Subcutaneous abdominal adipose tissue (tissue), 5 donors: ENCODE data around the gene CHAF1A.

Experiments
- H3K27ac ChIP-seq: one replicate; pipeline ENCODE4 v1.7.0; 2013; ENCODE audit warnings: low read depth, mild to moderate bottlenecking, inconsistent platforms, low read length, moderate library complexity
- H3K27me3 ChIP-seq, 5 donors: one replicate each; pipeline ENCODE4 v1.7.0; 2013; ENCODE audit warnings: low read length in 5 of 5, inconsistent platforms in 1 of 5; ENCODE audit not compliant: control insufficient read depth in 5 of 5, insufficient read depth in 4 of 5
- H3K36me3 ChIP-seq, 5 donors: one replicate each; pipeline ENCODE4 v1.7.0; 2013; ENCODE audit warnings: low read length in 5 of 5; ENCODE audit not compliant: control insufficient read depth in 5 of 5, insufficient read depth in 5 of 5
- H3K4me1 ChIP-seq, 5 donors: one replicate each; pipeline ENCODE4 v1.7.0; 2013; ENCODE audit warnings: low read length in 5 of 5, mild to moderate bottlenecking in 3 of 5, moderate library complexity in 1 of 5; ENCODE audit not compliant: control insufficient read depth in 5 of 5, insufficient read depth in 5 of 5
- H3K4me3 ChIP-seq, 5 donors: one replicate each; pipeline ENCODE4 v1.7.0; 2013; ENCODE audit warnings: low read length in 5 of 5, low read depth in 1 of 5
- H3K9ac ChIP-seq, 5 donors: one replicate each; pipeline ENCODE4 v1.7.0; 2013; ENCODE audit warnings: low read length in 5 of 5, mild to moderate bottlenecking in 4 of 5, moderate library complexity in 3 of 5
- H3K9me3 ChIP-seq, 5 donors: one replicate each; pipeline ENCODE4 v1.7.0; 2013; ENCODE audit warnings: low read length in 5 of 5; ENCODE audit not compliant: control insufficient read depth in 5 of 5
- donor health status: healthy.
- donor health status: healthy.
- donor health status: healthy.
- donor health status: healthy.
- donor health status: healthy.

The CHAF1A gene

DNA sequence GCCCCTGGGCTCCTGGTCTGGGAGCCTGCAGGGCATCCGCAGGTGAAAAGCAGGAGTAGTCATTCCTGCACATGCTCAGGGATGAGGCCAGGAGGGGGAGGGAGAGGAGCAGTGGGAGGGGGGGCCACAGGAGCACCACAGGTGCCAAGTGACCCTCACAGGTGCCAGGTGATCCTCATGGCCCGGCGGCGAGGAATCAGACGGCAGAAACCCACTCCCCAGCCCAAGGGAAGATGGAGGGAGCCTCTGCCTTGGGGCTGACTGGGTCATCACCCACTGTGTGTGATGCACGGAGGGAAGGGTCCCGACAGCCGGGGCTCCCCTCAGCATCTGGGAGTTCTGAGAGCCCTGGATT, 29.4 kb upstream of the CHAF1A start:
- Histone ChIP-seq H3K9ac (peak overlapping the region; percentile 5 to 78 (median 56)), H3K27me3 (no peaks in the 10 kb centered on the region), H3K27ac (peak overlapping the region; percentile 95), H3K36me3 (peaks cover 0 to 23% (median 3%) of the 10 kb centered on the region in 5 donors), H3K4me1 (peaks cover 36 to 98% (median 95%) of the 10 kb centered on the region in 5 donors), H3K4me3 (no peak overlapping the region), H3K9me3 (no peaks in the 10 kb centered on the region)

DNA sequence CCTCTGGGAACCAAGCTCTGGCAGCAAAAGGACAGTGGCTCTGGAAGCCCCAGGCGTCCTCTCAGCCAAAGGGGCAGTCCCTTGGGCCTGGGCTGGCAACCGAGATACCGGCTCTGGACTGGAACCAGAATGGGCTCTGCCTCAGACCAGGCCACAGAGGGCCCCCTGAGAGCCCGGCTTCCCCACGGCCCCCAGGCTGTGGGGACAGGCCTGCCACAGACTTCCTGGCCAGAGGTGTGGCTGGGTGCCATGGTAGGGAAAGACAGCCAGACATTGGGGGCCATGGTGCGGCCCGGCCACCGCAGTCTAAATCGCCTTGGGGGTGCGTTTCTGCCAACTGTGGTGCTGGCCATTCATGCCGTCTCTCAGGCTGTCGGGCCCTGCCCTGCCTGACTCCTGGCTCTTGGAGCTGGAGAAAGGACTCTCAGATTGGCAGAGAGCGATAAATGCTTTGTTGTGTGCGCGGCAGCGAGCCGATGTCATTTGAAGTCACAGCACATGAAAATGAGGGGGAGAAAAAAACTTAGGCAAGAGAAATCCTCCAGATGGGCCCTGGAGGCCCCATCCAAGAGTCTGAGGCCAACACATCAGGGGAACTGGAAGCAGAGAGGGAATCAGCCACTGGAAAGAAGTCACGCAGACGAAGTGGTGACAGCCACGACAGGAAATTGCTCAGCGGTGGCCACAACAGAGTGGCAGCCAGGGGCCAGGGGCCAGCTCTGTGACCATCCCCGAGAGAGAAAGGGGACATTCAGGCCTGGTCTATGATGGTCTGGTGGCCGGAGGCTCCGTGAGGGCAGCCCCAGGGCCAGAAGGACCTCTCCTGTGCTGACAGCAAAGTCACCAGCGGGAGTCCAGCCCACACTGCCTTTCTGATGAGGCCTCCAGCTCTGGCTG, 28.6 kb upstream of the CHAF1A start:
- peaks cover 34 to 91% (median 89%) of the 10 kb centered on the region in 5 donors for H3K4me1 ChIP-seq
- H3K9ac ChIP-seq: peak overlapping the region; percentile 42 to 78 (median 56)
- peaks cover 0 to 25% (median 2%) of the 10 kb centered on the region in 5 donors for H3K36me3 ChIP-seq
- peak overlapping the region in 3 of 5 donors; percentile 10 to 18 (median 17) for H3K4me3 ChIP-seq
- H3K27me3 ChIP-seq: no peaks in the 10 kb centered on the region
- H3K9me3 ChIP-seq: no peaks in the 10 kb centered on the region
- peak overlapping the region; percentile 95 for H3K27ac ChIP-seq

DNA sequence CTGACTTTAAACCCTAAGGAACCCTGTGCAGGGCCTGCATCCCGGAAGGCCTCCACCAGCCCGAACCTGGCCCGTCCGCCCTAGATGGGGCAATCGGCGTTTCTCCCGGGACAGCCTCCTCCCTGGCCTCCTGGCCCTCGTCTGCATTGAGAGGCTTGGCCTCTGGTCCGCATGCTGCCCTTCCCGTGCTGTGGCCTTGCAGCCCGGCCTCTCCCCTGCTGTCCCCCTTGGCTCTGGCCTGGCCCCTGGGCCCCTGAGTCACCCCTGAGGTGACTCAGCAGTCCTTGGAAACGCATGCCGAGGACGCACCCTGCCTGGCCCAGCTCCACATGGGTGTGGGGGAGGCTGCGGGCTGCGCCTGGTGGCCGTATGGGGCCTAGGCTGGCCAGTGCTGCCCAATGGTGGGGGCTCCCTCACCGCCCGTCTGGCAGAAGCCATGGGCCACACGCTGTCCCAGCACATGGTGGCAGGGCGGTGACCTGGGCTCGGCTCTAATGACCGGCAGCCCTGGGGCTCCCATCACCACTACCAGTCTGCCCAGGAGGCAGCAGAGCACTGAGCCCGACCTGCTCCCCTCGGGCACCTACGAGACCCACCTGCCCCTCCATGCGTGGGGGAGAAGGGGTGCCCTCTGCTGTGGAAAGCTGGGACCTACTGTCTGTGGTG, 27.8 kb upstream of the CHAF1A start:
- peak overlapping the region in 2 of 5 donors; percentile 17 to 26 for H3K4me3 ChIP-seq
- H3K9ac ChIP-seq: peak overlapping the region; percentile 34 to 78 (median 56)
- H3K4me1 ChIP-seq: peaks cover 33 to 91% (median 89%) of the 10 kb centered on the region in 5 donors

DNA sequence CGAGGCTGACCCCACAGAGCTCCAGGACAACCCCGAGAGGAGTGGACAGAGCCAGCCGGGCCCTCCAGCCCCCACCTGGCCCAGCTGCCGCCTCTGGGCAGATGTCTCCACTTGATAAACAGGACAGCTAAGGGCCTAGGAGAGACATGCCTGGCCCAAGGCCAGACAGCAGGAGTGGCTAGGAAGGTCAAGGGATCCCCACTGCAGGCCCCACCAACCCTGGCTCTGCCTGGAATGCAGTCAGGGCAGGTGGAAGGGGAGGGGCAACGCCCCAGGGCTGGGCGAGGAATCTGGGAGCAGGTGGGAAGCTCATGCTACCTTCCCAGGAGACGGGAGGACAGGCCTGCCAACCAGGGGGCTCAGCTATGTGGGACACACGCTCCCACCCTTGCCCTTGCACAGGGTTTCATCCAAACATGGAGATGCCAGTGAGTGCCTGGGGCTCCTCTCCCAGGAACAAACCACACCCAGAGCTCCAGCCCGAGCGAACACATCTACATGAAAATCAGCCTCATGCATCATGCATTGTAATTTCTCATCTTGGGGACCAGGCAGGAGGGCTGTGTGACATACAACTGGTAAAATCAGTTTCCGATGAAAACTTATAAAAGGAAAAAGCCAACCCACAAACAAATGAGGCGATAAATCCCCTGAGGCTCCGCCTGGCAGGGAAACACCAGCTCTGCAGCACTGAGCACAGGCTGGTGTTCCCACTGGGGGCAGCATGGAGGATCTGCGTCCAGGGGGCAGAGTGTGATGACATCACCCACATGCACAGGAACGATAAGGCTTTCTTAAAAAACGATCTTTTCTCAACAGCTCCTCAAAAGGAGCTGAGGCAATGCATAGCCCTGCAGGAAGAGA, 27.0 kb upstream of the CHAF1A start:
- H3K27me3 ChIP-seq: no peaks in the 10 kb centered on the region
- H3K9ac ChIP-seq: peak overlapping the region in 3 of 5 donors; percentile 41 to 52 (median 49)
- H3K4me1 ChIP-seq: peaks cover 34 to 91% (median 89%) of the 10 kb centered on the region in 5 donors
- H3K4me3 ChIP-seq: peak overlapping the region in 1 of 5 donors; percentile 26
- H3K27ac ChIP-seq: peak overlapping the region; percentile 95
- peaks cover 0 to 25% (median 2%) of the 10 kb centered on the region in 5 donors for H3K36me3 ChIP-seq
- no peaks in the 10 kb centered on the region for H3K9me3 ChIP-seq

More for the DNA sequence above, 27.8 kb upstream of the CHAF1A start:
- peak overlapping the region; percentile 95 for H3K27ac ChIP-seq
- no peaks in the 10 kb centered on the region for H3K27me3 ChIP-seq
- no peaks in the 10 kb centered on the region for H3K9me3 ChIP-seq
- peaks cover 0 to 25% (median 2%) of the 10 kb centered on the region in 5 donors for H3K36me3 ChIP-seq

DNA sequence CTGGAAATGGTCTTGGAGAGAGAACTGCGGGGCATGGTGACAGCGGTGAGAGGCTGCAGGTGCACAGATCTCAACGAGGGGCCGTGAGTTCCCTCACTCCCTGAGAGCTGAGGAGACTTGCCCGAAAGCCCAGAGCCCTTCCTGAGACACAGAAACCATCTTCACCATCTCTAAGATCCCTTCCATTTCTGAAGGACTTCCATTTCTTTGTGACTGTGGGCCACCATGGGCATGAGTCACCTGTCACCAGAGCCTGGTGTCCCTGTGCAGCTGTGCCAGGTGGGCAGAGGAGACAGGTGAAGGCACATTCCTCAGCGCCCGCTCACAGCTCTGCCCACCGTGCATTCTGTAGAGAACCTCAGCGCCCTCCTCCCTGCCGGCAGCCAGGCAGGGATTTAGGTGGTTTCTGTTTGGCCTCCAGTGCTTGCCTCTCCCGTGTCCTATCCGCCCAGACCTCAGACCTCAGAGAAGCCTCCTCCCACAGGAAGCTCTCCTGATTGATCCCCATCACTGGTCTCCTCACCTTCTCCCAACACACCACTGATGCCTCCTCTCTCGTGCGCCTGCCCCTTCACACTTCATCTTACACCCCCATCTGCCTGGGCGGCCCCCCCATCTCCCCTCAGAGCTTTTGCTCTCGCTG, 26.3 kb upstream of the CHAF1A start:
- Histone ChIP-seq H3K27ac (peak overlapping the region; percentile 95), H3K27me3 (no peaks in the 10 kb centered on the region), H3K4me1 (peaks cover 32 to 91% (median 89%) of the 10 kb centered on the region in 5 donors), H3K9ac (no peak overlapping the region), H3K36me3 (peaks cover 0 to 22% (median 2%) of the 10 kb centered on the region in 5 donors), H3K4me3 (no peak overlapping the region), H3K9me3 (no peaks in the 10 kb centered on the region)

DNA sequence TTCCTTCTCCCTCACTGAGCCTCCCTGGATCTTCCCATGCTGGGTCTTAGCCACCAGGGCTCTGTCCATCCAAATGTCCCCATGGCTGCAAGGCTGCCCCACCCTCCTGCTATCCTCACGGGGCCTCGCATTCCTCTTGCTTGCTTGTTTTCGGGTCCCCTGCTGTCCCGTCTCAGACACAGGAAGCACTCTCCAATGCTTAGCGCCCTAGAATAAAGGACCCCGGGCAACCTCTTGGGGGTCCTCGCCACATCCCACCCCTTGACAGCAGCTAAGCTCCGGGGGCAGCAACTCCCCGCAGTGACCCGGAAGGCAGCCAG, 25.8 kb upstream of the CHAF1A start:
- Histone ChIP-seq H3K4me3 (no peak overlapping the region), H3K27me3 (no peaks in the 10 kb centered on the region), H3K4me1 (peaks cover 32 to 88% (median 86%) of the 10 kb centered on the region in 5 donors), H3K36me3 (peaks cover 0 to 20% (median 0%) of the 10 kb centered on the region in 5 donors), H3K9ac (no peak overlapping the region), H3K9me3 (no peaks in the 10 kb centered on the region), H3K27ac (peak overlapping the region; percentile 23)

DNA sequence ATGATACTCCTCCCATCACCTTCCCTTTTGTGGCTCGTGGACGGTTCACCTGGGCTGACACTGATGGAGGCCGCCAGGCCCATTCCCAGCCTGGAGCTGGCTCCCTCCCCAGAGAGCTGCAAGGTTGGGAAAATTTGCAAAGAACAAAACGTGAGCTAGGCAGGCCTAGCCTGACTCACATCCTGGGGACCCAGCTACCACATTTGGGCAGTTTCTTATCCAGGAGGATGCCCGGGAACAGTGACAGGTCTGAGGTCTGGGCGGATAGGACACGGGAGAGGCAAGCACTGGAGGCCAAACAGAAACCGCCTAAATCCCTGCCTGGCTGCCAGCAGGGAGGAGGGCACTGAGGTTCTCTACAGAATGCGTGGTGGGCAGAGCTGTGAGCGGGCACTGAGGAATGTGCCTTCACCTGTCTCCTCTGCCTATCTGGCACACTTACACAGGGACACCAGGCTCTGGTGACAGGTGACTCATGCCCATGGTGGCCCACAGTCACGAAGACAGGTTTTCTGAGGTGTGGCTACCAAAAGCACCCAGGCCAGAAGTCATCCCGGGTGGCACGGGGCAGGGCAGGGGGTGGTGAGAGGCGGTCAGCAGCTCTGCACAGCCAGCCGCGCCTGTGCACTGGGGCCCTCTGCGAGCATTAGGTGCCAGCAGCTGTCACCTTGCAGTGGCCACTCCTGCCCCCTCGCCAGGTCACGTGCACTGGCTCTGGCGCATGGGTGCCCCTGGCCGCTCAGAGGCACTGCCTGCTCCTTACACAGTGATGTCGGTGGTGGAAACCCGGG, 25.3 kb upstream of the CHAF1A start:
- no peaks in the 10 kb centered on the region for H3K27me3 ChIP-seq
- no peak overlapping the region for H3K9ac ChIP-seq
- peaks cover 32 to 83% (median 81%) of the 10 kb centered on the region in 5 donors for H3K4me1 ChIP-seq
- peak overlapping the region; percentile 23 for H3K27ac ChIP-seq
- H3K36me3 ChIP-seq: peaks cover 0 to 16% (median 0%) of the 10 kb centered on the region in 5 donors
- H3K4me3 ChIP-seq: no peak overlapping the region
- no peaks in the 10 kb centered on the region for H3K9me3 ChIP-seq

DNA sequence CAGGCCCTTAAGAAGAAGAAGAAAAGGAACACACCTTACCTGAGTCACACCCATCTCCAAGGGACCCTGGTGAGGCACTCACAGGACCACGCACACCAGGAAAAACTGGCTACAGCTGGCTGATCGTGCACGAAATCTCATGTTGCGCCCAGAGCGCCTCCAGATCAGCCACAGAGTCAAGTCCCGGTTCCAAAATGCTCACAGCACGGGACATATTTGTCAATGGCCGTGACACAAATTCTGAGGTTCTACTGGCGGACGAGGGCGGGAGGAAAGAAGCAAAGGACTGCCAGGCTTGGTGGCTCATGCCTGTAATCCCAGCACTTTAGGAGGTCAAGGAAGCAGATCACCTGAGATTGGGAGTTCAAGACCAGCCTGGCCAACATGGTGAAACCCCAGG, 23.6 kb upstream of the CHAF1A start:
- Histone ChIP-seq H3K9ac (no peak overlapping the region), H3K36me3 (peaks cover 0 to 20% (median 5%) of the 10 kb centered on the region in 5 donors), H3K4me3 (no peak overlapping the region), H3K27ac (no peak overlapping the region), H3K4me1 (peaks cover 24 to 69% (median 64%) of the 10 kb centered on the region in 5 donors), H3K9me3 (no peaks in the 10 kb centered on the region), H3K27me3 (no peaks in the 10 kb centered on the region)
